SU-DHL-6 (cell line): Measurements from ENCODE around the gene EPX.

Source experiments
- CTCF ChIP-seq: fragments of 200-600 bp; sonication (generic); IDR thresholded peaks from one replicate; pipeline ENCODE4 v1.5.1; 2017; ENCODE audit warnings: antibody characterized with exemption, mild to moderate bottlenecking, low read length, moderate library complexity; ENCODE audit not compliant: insufficient read depth, poor library complexity, severe bottlenecking
- EZH2phosphoT487 ChIP-seq: fragments of 200-600 bp; sonication (generic), shearing (Covaris generic); conservative IDR thresholded peaks from 2 replicates; pipeline ENCODE4 v1.6.1; 2018; ENCODE audit warnings: mild to moderate bottlenecking, antibody characterized with exemption, low read length, moderate library complexity, mixed read lengths

GRCh38 chr17:58166682-58167081, 25.8 kb upstream of the EPX start, which contains the start of gene OR4D2:
- TF ChIP-seq CTCF (no peak), EZH2phosphoT487 (no peak)
